ENCODE data around the gene CRMP1.

- TF ChIP-seq CTCF (conservative IDR thresholded peaks at IDR 0.05; ENCODE audit: low read length) = no peak
- TF ChIP-seq EZH2phosphoT487 (IDR thresholded peaks at IDR 0.05; ENCODE audit: borderline replicate concordance) = no peak
These were observed 95.0 kb downstream of the CRMP1 start for GRCh38 chr4:5797866-5798265.

Data from Loucy (cell line).